Tibial artery (tissue), 4 donors: ENCODE measurements around the gene COMP.

Experiments used
- DNase-seq, 2 donors: peaks; one replicate each; pipeline ENCODE4 v3.0.0-alpha.2; 2019
- H3K27ac ChIP-seq, 2 donors: fragments of 200-600 bp; sonication (generic) in 1 of 2; 1 replicate in 1 of 2; 2 replicates in 1 of 2; pipeline ENCODE4 v1.5.1; 2018 to 2019; ENCODE audit warnings: mild to moderate bottlenecking in 1 of 2
- H3K27me3 ChIP-seq, 2 donors: fragments of 200-600 bp; sonication (generic) in 1 of 2; one replicate each; pipeline versions ENCODE4 v1.5.1 to v1.6.0; 2016 to 2019
- H3K36me3 ChIP-seq, 3 donors: fragments of 200-600 bp; sonication (generic) in 2 of 3; one replicate each; pipeline ENCODE4 v1.5.1; 2016 to 2019; ENCODE audit warnings: mild to moderate bottlenecking in 2 of 3
- H3K4me1 ChIP-seq, 4 donors: fragments of 200-600 bp; sonication (generic) in 2 of 4; 1 replicate in 3 of 4; 2 replicates in 1 of 4; pipeline ENCODE4 v1.5.1; 2016 to 2019
- H3K4me3 ChIP-seq, 2 donors: fragments of 200-600 bp; sonication (generic) in 1 of 2; 1 replicate in 1 of 2; 2 replicates in 1 of 2; pipeline ENCODE4 v1.5.1; 2018 to 2019; ENCODE audit warnings: mild to moderate bottlenecking in 2 of 2
- H3K9me3 ChIP-seq, 3 donors: fragments of 200-600 bp; sonication (generic) in 1 of 3; one replicate each; pipeline ENCODE4 v1.5.1; 2016 to 2019
- CTCF ChIP-seq, 2 experiments: fragments of 200-600 bp in 1 of 2; fragments of 450-650 bp in 1 of 2; IDR thresholded peaks; one replicate each; pipeline ENCODE4 v1.5.1; 2017 to 2019; ENCODE audit warnings: antibody characterized with exemption in 2 of 2, mild to moderate bottlenecking in 1 of 2, moderate library complexity in 1 of 2
- intact Hi-C: fragments of 100-400 bp; cut with DNase I; formaldehyde crosslinking; loops from one replicate; pipeline ENCODE4 v1.15.0; 2023; ENCODE audit warnings: low total_unique reads

COMP gene

GRCh38 chr19:18785179-18786124 lies 5.7 kb downstream of the COMP start:
- peak; percentile 83 to 85 for DNase-seq
- Histone ChIP-seq H3K4me3 (no peak overlapping the region), H3K9me3 (no peaks in the 10 kb centered on the region), H3K27me3 (peaks cover 17 to 69% of the 10 kb centered on the region in 2 donors), H3K4me1 (peaks cover 0 to 46% (median 33%) of the 10 kb centered on the region in 4 donors), H3K36me3 (no peaks in the 10 kb centered on the region), H3K27ac (peak overlapping the region in 1 of 2 donors; percentile 13)
- intact Hi-C loops: no loop called here
- no peak for TF ChIP-seq CTCF (IDR thresholded peaks at IDR 0.05)

- Histone ChIP-seq H3K27me3 (peaks cover 14 to 65% of the 10 kb centered on the region in 2 donors), H3K9me3 (no peaks in the 10 kb centered on the region), H3K36me3 (no peaks in the 10 kb centered on the region), H3K4me3 (no peak overlapping the region), H3K4me1 (peaks cover 0 to 39% (median 27%) of the 10 kb centered on the region in 4 donors), H3K27ac (no peak overlapping the region)
- intact Hi-C loops: no loop called here
- no peak for DNase-seq
- no peak for TF ChIP-seq CTCF (IDR thresholded peaks at IDR 0.05)
Observed at GRCh38 chr19:18784786-18785120, 6.4 kb downstream of the COMP start.

GRCh38 chr19:18783958-18784785 lies 6.9 kb downstream of the COMP start:
- DNase-seq: no peak
- no peak for TF ChIP-seq CTCF (IDR thresholded peaks at IDR 0.05)
- Histone ChIP-seq H3K9me3 (no peaks in the 10 kb centered on the region), H3K27ac (no peak overlapping the region), H3K4me1 (peaks cover 0 to 33% (median 21%) of the 10 kb centered on the region in 4 donors), H3K27me3 (peaks cover 9 to 59% of the 10 kb centered on the region in 2 donors), H3K4me3 (no peak overlapping the region), H3K36me3 (no peaks in the 10 kb centered on the region)
- intact Hi-C loops: no loop called here

GRCh38 chr19:18782559-18783225 lies 8.4 kb downstream of the COMP start:
- Histone ChIP-seq H3K27ac (no peak overlapping the region), H3K36me3 (peaks cover 0 to 2% (median 0%) of the 10 kb centered on the region in 3 donors), H3K4me3 (no peak overlapping the region), H3K9me3 (no peaks in the 10 kb centered on the region), H3K4me1 (peaks cover 0 to 19% (median 9%) of the 10 kb centered on the region in 4 donors), H3K27me3 (peaks cover 5 to 45% of the 10 kb centered on the region in 2 donors)
- intact Hi-C loops: no loop called here
- no peak for TF ChIP-seq CTCF (IDR thresholded peaks at IDR 0.05)
- DNase-seq: no peak

- DNase-seq: no peak
- Histone ChIP-seq H3K4me3 (no peak overlapping the region), H3K9me3 (no peaks in the 10 kb centered on the region), H3K4me1 (peaks cover 0 to 20% (median 9%) of the 10 kb centered on the region in 4 donors), H3K27ac (no peak overlapping the region), H3K36me3 (peaks cover 0 to 9% (median 0%) of the 10 kb centered on the region in 3 donors), H3K27me3 (peaks cover 0 to 45% of the 10 kb centered on the region in 2 donors)
- intact Hi-C loops: no loop called here
- TF ChIP-seq CTCF (IDR thresholded peaks at IDR 0.05): no peak
Observed at GRCh38 chr19:18781885-18782527, 9.1 kb downstream of the COMP start.
